GM20431 (cell line): ENCODE measurements around the gene TXN2.
"Not testable (repeated sequence)": the region's sequence is repeated elsewhere in the genome, so short reads cannot be mapped to it uniquely, and the experiment has no call there.

Source experiments
- in situ Hi-C: fragments of 300-500 bp; cut with MseI, MboI; formaldehyde crosslinking; loops from one replicate; pipeline ENCODE4 v1.15.0; 2020; ENCODE audit warnings: low sequenced_read_pairs; ENCODE audit not compliant: unreplicated experiment

The TXN2 gene, protein sequence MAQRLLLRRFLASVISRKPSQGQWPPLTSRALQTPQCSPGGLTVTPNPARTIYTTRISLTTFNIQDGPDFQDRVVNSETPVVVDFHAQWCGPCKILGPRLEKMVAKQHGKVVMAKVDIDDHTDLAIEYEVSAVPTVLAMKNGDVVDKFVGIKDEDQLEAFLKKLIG

DNA sequence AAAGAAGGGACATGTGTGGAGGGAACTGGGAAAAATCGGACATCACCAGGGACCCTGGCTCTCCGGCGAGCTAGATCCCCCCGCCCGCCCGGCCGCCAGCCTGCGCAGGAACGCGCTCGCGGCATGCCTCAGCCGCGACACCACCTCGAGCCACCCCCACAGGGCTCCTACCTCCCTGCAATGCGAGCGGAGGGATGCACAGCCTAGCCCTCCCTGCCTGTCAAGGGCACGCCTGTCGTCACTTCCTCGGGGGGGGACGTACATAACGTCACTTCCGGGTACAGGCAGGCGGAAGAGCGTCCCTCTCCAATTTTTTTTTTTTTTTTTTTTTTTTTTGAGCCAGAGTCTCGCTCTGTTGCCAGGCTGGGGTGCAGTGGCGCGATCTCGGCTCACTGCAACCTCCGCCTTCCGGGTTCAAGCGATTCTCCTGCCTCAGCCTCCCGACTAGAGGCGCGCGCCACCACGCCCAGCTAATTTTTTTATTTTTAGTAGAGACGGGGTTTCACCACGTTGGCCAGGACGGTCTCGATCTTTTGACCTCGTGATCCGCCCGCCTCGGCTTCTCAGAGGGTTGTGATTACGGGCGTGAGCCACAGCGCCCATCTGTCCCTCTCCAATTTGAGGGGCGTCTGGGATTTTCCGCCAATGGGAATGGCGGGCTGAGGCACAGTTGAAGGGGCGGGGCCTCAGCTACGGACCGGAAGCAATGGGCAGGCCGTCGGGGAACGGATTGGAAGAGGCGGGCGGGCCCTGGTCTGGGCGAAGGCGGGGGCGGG is at the start of gene TXN2:
TXN2 (minus strand) TSS at position 248 of the 776 bp plus-strand sequence. CDS start 803 bp downstream, outside the sequence.
- in situ Hi-C loops, result no loop called here

DNA sequence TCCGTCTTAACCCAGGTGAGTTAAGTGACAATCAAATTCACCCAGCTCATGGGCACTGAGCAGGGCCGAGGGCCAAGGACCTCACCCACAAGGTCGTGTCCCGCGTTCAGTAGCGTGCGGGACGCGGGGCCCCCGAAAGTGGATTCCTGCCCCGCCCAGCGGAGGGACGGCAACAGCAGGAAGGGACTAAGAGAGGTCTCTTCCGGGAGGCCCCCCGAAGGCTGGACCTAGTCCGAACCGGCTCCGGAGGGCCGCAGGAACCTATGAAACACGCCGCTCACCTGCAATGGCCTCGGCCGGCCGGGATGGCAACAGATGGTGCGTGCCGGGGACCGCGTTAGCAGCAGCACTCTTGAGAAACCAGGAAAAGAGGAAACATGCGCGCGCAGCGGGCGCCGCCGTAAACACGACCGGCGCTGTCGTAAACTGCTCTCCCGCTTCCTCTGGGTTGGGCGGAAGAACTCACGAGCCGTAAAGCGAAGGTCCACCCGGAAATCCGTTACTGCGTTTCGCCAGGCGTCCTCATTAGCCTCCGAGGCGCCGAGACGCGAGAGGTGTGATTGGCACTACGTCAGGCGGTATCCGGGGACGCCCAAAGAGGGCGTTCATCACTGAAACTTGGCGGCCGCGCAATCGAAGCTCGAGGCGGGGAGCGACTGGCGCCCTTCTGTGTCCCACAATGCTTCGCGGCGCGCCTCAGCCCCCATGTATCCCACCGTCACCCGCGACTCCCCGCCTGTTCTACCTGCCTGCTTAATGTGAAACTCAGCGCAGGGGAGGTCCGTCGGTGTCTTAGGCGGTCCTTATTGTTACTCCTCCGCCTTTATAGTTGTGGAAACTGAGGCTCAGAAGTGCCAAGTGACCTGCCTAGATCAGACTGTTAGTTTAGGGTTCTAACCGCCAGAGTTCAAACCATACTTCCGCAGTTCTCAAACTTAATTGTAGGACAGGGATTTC is 47.6 kb upstream of the TXN2 start, which contains the start of gene EIF3D:
EIF3D (minus strand) TSS at position 372 of the 957 bp plus-strand sequence. CDS start 3,045 bp downstream, outside the sequence.
- in situ Hi-C loops, result loop anchor here (25.0 kb wide), 1 partner anchor 483 kb away; the partner anchor contains the start of genes MPST and TST

DNA sequence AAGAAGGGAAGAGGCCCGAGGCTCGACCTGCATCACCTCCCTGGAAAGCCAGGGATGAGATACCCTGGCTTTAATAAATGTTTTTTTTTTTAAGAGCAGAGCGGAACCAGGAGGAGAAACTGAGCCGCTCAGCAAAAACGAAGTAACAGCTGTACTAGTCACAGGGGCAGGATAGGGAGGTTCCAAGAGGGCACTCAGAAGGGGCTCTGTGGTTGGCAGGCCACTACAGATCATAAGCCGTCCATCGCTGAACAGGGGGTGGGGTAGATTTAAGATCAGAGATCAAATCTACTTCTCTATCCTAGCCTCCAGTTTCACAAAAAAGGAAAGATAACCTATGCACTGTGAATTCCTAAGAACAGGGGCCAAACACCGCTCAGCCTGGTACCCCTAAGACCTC is 46.9 kb upstream of the TXN2 start:
- in situ Hi-C loops, result loop anchor here (25.0 kb wide), 1 partner anchor 484 kb away; the partner anchor contains the start of genes MPST and TST

DNA sequence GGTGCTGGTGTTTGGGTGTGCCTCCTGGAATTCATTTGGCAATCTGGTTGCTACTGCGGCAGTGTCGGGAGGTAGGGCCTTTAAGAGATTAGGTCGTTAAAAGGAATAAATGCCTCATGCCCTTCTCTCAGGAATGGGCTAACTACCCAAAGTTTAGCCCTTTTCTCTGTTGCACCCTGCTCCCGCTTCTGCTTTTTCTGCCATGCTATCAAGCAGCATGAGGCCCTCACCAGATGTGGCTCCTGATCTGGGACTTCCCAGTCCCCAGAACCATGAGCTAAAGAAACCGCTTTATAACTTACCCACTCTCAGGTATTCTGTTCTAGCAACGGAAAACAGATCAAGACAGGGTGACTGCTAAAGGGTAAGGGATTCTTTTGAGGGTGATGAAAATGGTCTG is 41.2 kb upstream of the TXN2 start:
- in situ Hi-C loops, result no loop called here

DNA sequence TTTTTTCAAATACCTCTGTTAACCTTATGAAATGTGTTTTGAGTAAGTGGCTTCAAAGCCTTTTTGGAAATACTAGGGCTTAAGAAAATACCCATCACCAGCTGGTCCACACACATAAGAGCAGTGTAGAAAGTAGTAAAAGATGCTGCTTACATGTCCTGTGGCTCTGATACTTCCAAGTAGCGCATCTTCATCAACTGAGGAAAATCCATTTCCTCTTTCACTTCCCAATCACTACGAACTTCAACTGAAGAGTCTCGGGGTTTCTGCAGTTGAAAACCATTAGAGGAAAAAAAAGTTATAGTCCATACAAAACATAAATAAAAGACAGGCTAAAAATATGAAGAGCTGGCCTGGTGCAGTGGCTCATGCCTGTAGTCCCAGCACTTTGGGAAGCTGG is 39.0 kb upstream of the TXN2 start:
- in situ Hi-C loops, result no loop called here

DNA sequence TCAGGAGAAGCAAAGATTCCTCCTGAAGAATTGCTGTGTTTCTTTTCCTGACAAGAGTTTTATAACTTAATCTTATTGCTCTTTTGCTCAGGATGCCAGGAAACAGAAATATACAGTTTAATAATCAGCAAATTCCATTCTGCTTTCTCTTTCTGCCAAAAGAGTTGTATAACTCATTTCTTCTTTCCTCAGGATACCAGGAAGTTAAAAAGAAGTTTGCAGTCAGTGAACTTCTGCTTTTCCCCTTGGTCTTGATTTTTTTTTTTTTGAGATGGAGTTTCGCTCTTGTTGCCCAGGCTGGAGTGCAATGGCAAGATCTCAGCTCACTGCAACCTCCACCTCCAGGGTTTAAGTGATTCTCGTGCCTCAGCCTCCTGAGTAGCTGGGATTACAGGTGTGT is 38.5 kb upstream of the TXN2 start:
- in situ Hi-C loops, result not testable (repeated sequence)

DNA sequence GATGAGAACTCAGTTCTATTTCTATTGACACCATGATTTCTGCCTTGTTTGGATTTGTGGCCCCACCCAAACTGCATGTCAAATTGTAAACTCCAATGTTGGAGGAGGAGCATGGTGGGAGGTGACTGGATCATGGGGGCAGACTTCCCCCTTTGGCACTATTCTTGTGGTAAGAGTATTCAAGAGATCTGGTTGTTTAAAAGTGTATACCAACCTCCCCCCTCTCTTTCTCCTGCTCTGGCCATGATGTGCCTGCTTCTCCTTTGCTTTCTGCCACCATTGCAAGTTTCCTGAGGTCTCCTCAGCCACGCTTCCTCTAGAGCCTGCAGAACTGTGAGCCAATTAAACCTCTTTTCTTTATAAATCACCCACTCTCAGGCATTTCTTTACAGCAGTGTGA is 33.3 kb upstream of the TXN2 start:
- in situ Hi-C loops, result no loop called here

DNA sequence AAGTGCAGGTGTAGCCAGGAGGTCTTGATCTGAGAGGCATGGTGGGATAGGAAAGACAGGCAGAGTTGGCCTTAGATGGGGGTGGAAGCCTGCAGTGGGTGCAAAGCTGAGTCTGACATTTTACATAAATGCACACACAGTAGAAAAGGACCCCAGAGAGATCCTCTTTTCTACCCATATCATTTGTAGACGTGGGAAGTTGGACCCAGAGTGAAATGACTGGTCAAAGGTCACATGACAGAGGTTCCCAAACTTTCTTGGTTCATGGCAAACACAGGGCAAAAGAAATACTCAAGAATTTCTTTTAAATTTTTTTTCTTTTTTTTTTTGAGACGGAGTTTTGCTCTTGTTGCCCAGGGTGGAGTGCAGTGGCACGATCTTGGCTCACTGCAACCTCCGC is 31.6 kb upstream of the TXN2 start:
- in situ Hi-C loops, result no loop called here

DNA sequence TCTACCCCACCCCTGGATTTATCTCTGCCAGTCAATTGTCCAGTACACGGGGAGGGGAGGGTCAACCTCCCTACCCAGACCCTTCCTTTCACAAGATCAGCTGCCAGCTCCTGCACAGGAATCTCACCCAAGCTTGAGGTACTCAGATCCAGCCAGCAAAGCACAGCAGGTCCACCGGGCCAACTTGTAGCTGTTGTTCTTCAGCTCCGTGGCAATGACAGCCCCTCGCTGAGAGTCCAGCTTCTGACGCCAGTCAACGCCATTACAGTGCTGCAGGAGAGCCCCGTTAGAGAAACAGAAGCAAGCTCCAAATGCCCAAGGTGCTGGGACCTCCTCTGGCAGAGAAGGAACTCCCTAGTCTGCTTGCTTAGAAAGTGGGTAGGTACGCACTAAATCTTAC is 30.9 kb upstream of the TXN2 start:
- in situ Hi-C loops, result no loop called here

DNA sequence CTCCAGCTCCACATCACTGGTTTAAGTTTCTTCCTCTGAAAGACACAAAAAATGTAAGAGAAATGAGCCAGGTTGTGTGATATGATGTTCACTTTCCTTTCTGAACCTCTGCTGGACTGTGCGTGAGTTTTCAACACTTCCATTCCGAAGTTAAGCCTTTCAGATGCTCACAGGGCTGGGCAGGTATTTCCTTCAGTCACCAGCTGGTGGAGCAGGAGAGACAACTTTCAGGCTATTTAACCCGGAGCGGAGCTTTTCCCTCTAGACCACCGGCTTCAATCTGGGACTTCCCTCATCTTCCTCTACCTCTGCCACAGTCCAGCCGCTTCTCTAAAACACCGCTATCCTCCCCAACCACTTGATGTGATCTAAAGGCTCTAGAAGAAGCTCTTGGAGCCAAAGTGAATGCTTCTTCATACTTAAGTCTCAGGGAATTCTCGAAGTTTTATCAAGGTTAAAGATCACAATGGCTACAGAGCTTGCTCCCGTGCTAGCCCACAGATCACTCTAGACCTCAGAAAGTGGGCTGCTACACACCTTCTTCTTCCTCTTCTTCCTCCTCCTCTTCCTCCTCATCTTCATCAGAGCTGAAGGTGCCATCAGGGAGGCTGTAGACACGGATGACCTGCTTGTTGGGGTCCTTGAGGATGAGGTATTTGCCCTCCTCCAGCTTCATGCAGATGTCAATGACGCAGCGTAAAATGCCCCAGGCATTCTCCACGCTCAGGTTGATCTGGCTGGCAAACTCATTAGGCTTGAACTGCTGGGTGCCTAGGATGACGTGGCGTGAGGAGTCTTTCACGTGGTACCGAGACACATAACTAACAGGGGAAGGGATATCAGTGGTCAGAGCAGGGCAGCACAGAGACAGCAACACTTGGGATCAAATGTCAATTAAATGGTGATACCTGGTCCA is 29.8 kb upstream of the TXN2 start:
- in situ Hi-C loops, result no loop called here

DNA sequence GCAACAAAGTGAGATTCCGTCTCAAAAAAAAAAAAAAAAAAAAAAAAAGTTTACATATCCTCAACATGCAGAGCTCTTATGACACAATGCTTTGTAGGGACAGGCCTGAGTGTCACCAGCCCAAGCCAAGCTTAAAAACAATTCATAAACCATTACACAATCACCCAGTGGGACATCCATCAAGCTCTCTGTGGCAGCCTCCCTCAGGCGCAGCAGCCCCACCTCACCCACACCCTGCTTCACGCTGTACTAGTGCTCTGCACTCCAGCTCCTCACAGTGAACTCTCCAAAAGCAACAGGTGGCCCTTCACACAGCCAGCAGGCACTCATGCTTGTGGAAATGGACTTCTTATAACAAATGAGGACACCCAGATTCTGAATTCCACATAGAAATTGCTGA is 28.9 kb upstream of the TXN2 start:
- in situ Hi-C loops, result no loop called here

DNA sequence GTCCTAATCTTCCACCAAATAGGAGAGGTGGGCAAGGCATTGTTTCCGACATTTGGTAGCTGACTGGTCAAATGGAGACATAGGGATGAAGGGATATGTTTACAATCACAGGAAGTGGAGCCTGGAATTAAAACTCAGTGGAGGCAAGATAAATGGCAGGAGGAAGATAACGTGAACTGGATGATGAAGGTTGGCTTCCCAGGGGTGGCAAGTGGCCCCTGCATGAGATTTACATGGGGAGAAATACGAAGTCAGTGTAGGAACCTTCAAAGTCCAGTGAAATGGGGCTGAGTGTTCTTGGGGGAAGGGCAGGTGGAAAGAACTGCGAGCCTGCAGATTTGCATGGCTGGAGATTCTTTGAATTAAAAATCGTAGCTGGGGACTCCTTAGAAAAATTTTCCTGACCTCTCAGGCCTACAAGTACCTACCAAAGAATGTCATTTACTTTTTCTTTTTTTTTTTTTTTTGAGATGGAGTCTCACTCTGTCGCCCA is 26.1 kb upstream of the TXN2 start:
- in situ Hi-C loops, result no loop called here

DNA sequence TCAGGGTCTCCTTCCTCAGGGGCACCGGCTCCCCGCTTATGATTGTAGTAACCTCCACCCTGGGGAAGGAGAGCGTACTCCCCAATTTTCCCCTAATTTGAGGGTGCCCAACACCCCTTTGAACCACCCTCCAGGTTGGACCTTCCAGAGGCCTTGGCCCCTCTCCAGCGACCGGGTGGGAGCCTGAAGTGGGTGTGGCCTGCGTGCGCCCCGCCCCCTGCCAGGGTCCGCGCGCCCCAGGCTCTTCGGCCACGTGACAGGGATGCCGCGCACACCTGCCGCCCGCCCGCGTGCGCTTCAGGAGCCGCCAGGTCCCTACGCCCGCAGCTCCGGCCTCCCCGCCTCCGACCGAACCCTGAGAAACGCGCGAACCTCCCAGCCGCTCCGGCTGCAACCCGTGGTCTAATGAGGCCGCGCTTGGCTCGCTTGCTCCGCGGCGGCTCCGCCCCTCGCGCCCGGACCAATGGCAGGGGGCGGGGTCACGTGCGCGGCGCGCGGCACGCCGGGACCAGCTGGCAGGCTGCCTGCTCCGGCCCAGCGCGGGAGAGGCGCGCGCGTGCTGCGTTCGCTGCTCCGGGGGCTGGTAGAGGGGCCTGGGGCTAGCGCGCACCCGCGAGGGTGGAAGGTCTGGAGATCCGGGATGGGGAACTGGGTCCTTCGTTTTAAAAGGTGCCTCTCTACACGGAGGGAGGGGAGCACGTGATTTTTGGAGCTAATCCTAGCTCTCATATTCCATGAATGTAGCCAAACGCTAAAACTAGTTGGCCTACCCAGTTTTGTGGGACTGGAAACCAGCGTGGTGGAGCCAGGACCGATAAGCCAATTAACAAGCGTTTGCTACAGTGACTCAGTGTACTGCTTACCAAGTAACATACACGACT is 25.4 kb upstream of the TXN2 start, which contains the start of gene FOXRED2:
FOXRED2 (minus strand) TSS at position 404 of the 881 bp plus-strand sequence. CDS start 618 bp downstream, outside the sequence.
- in situ Hi-C loops, result no loop called here

DNA sequence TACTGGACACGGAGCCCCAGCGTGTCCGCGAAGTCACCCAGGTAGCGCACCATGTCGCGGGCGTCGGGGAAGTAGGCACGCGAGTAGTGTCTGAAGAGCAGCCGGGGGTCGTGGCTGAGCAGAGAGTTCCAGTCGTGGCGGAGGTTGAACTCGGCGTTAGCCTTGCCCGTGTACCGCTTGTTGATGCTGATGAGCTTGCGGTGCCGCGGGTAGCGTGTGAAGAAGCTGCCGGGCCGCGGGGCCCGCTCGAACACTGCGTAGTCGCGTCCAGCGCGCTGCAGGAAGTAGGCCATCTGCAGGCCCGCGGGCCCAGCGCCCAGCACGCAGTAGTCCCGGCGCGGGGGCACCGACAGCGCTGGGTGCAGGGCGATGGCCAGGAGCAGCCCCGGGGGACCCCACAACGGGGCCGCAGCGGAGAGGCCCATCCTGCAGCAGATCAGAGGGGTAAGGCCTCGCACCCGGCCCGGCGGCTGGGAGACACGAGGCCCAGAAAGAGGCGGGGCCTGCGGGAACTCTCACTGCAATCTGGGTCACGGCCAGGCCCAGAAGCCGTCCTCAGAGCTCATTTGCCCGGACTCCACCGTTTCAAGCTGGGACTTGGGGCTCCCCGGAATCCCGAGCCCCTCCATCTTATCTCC is 24.7 kb upstream of the TXN2 start:
- in situ Hi-C loops, result no loop called here

DNA sequence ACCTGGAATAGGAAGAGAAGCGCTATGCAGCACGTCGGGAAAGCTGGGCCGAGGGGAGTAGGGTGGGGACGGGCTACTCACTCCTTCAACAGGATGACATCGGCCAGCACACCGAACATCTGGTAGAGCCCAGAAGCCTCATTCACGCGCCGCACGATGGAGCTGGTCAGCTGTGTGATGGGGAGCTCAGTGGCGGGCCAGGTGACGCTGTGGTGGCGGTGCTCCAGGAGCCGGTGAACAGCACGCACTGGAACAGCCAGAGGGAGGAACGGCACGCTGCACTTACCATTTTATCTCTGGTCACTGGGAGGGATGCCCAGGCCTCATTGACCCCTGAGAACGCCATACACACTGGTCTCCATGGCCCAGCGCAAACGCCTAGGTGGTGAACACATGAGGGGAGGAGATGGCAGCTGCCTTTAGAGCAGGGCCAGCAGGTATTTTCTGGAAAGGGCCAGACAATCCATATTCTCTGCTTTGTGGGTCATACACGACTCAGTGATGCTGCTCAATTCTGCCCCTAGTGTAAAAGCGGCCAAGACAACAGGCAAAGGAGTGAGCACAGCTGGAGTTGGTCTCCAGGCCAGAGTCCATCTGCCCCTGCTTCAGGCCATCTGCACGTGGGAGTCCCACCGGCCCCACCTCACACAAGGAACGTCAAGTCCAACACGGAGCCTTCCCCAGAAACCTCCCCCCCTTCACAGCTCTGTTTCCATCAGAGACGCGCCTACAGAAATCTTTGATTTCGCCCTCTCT is 16.6 kb upstream of the TXN2 start:
- in situ Hi-C loops, result no loop called here

DNA sequence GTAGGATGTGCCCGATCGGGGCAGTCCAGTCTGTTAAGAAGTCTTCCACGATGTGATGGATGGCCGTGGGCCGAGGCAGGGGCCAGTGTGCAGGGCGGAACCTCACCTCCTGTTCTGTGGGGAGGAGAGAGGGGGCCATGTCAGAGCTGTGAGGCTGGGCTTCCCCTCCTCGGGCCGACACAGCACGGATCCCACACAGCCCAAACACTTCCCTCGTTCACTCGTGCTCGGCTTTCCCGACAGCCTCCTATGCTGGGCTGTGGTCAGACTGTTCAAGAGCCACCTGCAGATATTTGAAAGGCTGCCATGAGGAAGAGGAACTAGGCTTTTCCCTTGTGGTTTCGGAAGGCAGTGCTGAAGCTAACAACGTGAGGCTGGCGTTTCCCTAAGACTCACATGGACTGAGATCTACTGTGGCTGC is 12.3 kb upstream of the TXN2 start:
- in situ Hi-C loops, result no loop called here

DNA sequence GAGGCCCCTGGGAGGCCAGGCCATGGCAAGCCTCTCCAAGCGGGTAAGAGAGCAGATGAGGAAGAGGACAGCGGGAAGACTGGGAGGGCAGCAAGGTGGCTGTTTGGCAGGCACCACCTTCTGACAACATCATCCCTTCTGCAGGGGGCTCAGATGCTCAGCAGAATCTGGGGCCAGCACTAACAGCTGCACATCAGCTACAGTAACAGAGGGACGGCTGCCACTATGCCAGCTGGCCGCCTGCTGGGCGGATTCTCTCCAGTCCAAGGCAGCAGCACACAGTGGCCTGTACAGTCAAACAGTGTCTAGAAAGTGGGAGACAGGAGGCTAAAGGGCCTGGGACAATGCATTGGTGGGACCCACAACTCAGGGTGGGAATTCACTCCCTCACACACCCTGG is 10.7 kb upstream of the TXN2 start:
- in situ Hi-C loops, result no loop called here
